Vagina (tissue), 2 donors: ENCODE data around the gene RNASE8. TPM values are rescaled to one million over a fixed set of nuclear protein-coding genes. Genes with fewer than 3 reads are reported as not detected.

Source experiments
- DNase-seq, 2 donors: peaks; one replicate each; pipeline ENCODE4 v3.0.0-alpha.2; 2017; ENCODE audit errors: extremely low spot score in 2 of 2
- H3K27ac ChIP-seq: fragments of 200-600 bp; sonication (generic); one replicate; pipeline ENCODE4 v1.5.1; 2019
- H3K27me3 ChIP-seq: fragments of 200-600 bp; sonication (generic); one replicate; pipeline ENCODE4 v1.5.1; 2019
- H3K36me3 ChIP-seq, 2 donors: fragments of 200-600 bp; sonication (generic); one replicate each; pipeline ENCODE4 v1.5.1; 2017 to 2019
- H3K4me1 ChIP-seq: fragments of 200-600 bp; sonication (generic); one replicate; pipeline ENCODE4 v1.5.1; 2019
- H3K4me3 ChIP-seq, 2 donors: fragments of 200-600 bp; sonication (generic); 1 replicate in 1 of 2; 2 replicates in 1 of 2; pipeline ENCODE4 v1.5.1; 2016 to 2019
- H3K9me3 ChIP-seq: fragments of 200-600 bp; sonication (generic); one replicate; pipeline ENCODE4 v1.5.1; 2019
- POLR2A ChIP-seq, 2 donors: fragments of 450-650 bp; IDR thresholded peaks; one replicate each; pipeline ENCODE4 v1.6.1; 2017; ENCODE audit warnings: antibody characterized with exemption in 2 of 2, mild to moderate bottlenecking in 2 of 2, moderate library complexity in 2 of 2
- POLR2AphosphoS5 ChIP-seq, 2 donors: sonication (generic); formaldehyde crosslinking; IDR thresholded peaks; one replicate each; pipeline ENCODE4 v1.9.0; 2017; ENCODE audit warnings: antibody characterized with exemption in 2 of 2, mild to moderate bottlenecking in 2 of 2, low read depth in 1 of 2; ENCODE audit not compliant: insufficient read depth in 1 of 2
- intact Hi-C: fragments of 100-400 bp; cut with DNase I; formaldehyde crosslinking; loops from one replicate; pipeline ENCODE4 v1.15.1; 2023
- total RNA-seq: library from RNA; depleted of rRNA; stranded (reverse); fragments of >200 nt; gene quantifications from one replicate; pipeline ENCODE4 v1.2.3, GENCODE V29; 2016
- TF ChIP-seq, protein P1 (sequence below), 3 experiments: fragments of 450-650 bp in 2 of 3; fragments of 200-600 bp in 1 of 3; sonication (generic) in 1 of 3; IDR thresholded peaks; one replicate each; pipeline ENCODE4 v1.5.1; 2017 to 2019; ENCODE audit warnings: antibody characterized with exemption in 3 of 3, mild to moderate bottlenecking in 2 of 3, moderate library complexity in 2 of 3

RNASE8 gene
- total RNA-seq, 1 donor from 2014 or later = not detected

GRCh38 chr14:21053184-21054122, 4.2 kb upstream of the RNASE8 start:
- intact Hi-C loops = no loop called here
- TF ChIP-seq POLR2A (IDR thresholded peaks at IDR 0.05) (no peak), POLR2AphosphoS5 (IDR thresholded peaks at IDR 0.05; ENCODE audit: insufficient read depth in 1 of 2, low read depth in 1 of 2) (no peak)
- TF ChIP-seq, protein P1, sequence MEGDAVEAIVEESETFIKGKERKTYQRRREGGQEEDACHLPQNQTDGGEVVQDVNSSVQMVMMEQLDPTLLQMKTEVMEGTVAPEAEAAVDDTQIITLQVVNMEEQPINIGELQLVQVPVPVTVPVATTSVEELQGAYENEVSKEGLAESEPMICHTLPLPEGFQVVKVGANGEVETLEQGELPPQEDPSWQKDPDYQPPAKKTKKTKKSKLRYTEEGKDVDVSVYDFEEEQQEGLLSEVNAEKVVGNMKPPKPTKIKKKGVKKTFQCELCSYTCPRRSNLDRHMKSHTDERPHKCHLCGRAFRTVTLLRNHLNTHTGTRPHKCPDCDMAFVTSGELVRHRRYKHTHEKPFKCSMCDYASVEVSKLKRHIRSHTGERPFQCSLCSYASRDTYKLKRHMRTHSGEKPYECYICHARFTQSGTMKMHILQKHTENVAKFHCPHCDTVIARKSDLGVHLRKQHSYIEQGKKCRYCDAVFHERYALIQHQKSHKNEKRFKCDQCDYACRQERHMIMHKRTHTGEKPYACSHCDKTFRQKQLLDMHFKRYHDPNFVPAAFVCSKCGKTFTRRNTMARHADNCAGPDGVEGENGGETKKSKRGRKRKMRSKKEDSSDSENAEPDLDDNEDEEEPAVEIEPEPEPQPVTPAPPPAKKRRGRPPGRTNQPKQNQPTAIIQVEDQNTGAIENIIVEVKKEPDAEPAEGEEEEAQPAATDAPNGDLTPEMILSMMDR (IDR thresholded peaks at IDR 0.05) = no peak
- Histone ChIP-seq H3K4me1 (no peaks in the 10 kb centered on the region), H3K36me3 (no peaks in the 10 kb centered on the region), H3K9me3 (no peaks in the 10 kb centered on the region), H3K27me3 (no peaks in the 10 kb centered on the region), H3K4me3 (no peak overlapping the region), H3K27ac (no peak overlapping the region)
- DNase-seq = no peak

DNA sequence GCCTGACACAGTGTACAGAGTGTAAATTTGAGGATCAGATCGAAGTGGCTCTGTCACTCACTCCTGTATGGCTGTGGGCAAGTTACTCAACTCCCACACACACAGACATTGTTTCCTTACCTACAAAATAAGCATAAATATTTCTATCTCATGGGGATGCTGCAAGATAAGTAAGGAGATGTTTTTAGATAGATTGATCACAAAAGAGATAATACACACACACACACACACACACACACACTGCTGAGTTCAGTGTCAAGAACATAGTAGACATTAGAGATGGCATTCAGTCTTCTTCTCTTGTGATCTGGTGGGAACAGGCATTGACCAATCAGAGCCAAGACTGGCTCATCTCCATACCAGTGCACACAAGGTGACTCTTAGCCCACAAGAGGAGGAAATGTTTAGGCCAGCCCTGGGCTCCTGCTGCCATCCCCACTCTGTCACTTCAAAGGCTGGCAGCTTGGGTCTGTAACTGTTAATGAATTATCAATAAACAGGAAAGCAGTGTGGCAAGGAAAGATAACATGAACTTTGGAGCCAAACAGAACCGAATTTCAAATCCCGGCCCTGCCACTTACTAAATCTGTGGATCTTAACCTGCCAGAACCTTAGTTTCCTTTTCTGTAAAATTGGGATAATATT, 3.4 kb upstream of the RNASE8 start:
- H3K27me3 ChIP-seq = no peaks in the 10 kb centered on the region
- intact Hi-C loops = no loop called here
- DNase-seq = no peak
- no peak overlapping the region for H3K4me3 ChIP-seq
- TF ChIP-seq, protein P1 (IDR thresholded peaks at IDR 0.05) = no peak
- TF ChIP-seq POLR2AphosphoS5 (IDR thresholded peaks at IDR 0.05; ENCODE audit: insufficient read depth in 1 of 2, low read depth in 1 of 2) = no peak
- no peak overlapping the region for H3K27ac ChIP-seq
- H3K36me3 ChIP-seq = no peaks in the 10 kb centered on the region
- H3K9me3 ChIP-seq = no peaks in the 10 kb centered on the region
- no peaks in the 10 kb centered on the region for H3K4me1 ChIP-seq

- Histone ChIP-seq H3K9me3 (no peaks in the 10 kb centered on the region), H3K27ac (no peak overlapping the region), H3K36me3 (no peaks in the 10 kb centered on the region), H3K27me3 (no peaks in the 10 kb centered on the region), H3K4me1 (no peaks in the 10 kb centered on the region), H3K4me3 (no peak overlapping the region)
- intact Hi-C loops = no loop called here
- TF ChIP-seq, protein P1 (IDR thresholded peaks at IDR 0.05) = no peak
- TF ChIP-seq POLR2A (IDR thresholded peaks at IDR 0.05) (no peak), POLR2AphosphoS5 (IDR thresholded peaks at IDR 0.05; ENCODE audit: insufficient read depth in 1 of 2, low read depth in 1 of 2) (no peak)
- no peak for DNase-seq
Observed at GRCh38 chr14:21054768-21055145, 2.9 kb upstream of the RNASE8 start.

DNA sequence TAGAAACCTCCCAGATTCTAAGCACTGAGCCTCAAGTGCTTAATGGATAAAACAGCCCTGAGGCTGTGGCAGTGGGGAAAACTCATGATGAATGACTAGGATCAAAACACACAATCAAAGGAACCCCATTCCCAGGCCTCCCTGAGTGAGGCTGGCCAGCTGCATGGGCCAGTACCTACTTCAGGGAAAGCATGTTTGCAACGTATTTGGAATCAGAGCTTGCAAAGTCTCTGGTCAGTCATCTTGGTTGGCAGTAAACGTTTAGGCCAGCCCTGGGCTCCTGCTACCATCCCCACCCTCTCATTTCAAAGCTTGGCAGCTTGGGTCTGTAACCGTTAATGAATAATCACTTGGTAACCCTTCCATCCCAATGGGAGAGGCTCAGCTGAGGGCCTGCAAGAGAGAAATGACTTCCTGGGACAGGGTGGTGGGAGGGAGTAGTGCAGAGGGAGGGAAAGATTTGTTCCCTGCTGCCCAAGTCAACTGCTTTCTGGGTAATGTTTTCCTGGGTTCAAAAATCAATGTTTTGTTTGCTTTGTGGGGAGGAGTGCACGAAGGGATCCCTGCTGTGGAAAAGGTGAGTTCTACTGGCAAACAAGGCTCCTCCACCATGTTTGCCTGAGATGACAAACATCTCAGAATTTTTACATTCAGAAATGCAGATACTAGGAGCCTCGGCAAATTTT, 2.0 kb upstream of the RNASE8 start:
- TF ChIP-seq POLR2AphosphoS5 (IDR thresholded peaks at IDR 0.05; ENCODE audit: insufficient read depth in 1 of 2, low read depth in 1 of 2) (no peak), POLR2A (IDR thresholded peaks at IDR 0.05) (no peak)
- TF ChIP-seq, protein P1 (IDR thresholded peaks at IDR 0.05) = no peak
- intact Hi-C loops = no loop called here
- H3K4me1 ChIP-seq = no peaks in the 10 kb centered on the region
- DNase-seq = no peak
- no peaks in the 10 kb centered on the region for H3K27me3 ChIP-seq
- H3K9me3 ChIP-seq = no peaks in the 10 kb centered on the region
- no peak overlapping the region for H3K4me3 ChIP-seq
- no peaks in the 10 kb centered on the region for H3K36me3 ChIP-seq
- H3K27ac ChIP-seq = no peak overlapping the region
